MCF 10A (cell line): ENCODE results near the gene CHADL. TPM values are rescaled to one million over a fixed set of nuclear protein-coding genes. Genes with fewer than 3 reads are reported as not detected.
"Not testable (repeated sequence)": the region's sequence is repeated elsewhere in the genome, so short reads cannot be mapped to it uniquely, and the experiment has no call there.

ENCODE experiments used
- BruUV-seq: library from RNA; stranded (reverse); fragments of 400-500 nt; replicated peaks from 2 replicates; lab custom pipeline; 2021; lab: Mats Ljungman, UMichigan
- CTCF ChIA-PET: fragments of 300-600 bp; sonication (Branson Sonifier 250); formaldehyde crosslinking; extraction: SDS; loops from one replicate; lab custom pipeline; 2021; ENCODE audit warnings: antibody characterized with exemption, inconsistent platforms; lab: Yijun Ruan, JAX
- POLR2A ChIA-PET: fragments of 300-600, 350-650 bp; sonication (Branson Sonifier 250); formaldehyde crosslinking; extraction: SDS; loops from one replicate; lab custom pipeline; 2020; ENCODE audit warnings: antibody characterized with exemption, inconsistent platforms; lab: Yijun Ruan, JAX
- DNase-seq: peaks from one replicate; pipeline ENCODE4 v3.0.0-alpha.2; 2018; ENCODE audit not compliant: unreplicated experiment
- H3K27ac Mint-ChIP-seq: one replicate; pipeline ENCODE4 v1.8.0; 2022; ENCODE audit warnings: mild to moderate bottlenecking, low read depth, mixed read lengths; ENCODE audit not compliant: unreplicated experiment
- H3K27me3 Mint-ChIP-seq: one replicate; pipeline ENCODE4 v1.8.0; 2022; ENCODE audit warnings: mixed read lengths; ENCODE audit not compliant: insufficient read depth, unreplicated experiment
- H3K36me3 Mint-ChIP-seq: one replicate; pipeline ENCODE4 v1.8.0; 2022; ENCODE audit warnings: mild to moderate bottlenecking, moderate library complexity, mixed read lengths; ENCODE audit not compliant: insufficient read depth, unreplicated experiment
- H3K4me1 Mint-ChIP-seq: one replicate; pipeline ENCODE4 v1.8.0; 2022; ENCODE audit warnings: mixed read lengths; ENCODE audit not compliant: insufficient read depth, unreplicated experiment
- H3K4me3 Mint-ChIP-seq: one replicate; pipeline ENCODE4 v1.8.0; 2022; ENCODE audit warnings: mild to moderate bottlenecking, moderate library complexity, mixed read lengths; ENCODE audit not compliant: unreplicated experiment
- H3K9me3 Mint-ChIP-seq: one replicate; pipeline ENCODE4 v1.8.0; 2022; ENCODE audit warnings: mixed read lengths; ENCODE audit not compliant: unreplicated experiment
- CTCF ChIP-seq: fragments of 200-600 bp; IDR thresholded peaks from one replicate; pipeline ENCODE4 v1.8.0; 2022; ENCODE audit warnings: antibody characterized with exemption, mild to moderate bottlenecking; ENCODE audit not compliant: unreplicated experiment
- intact Hi-C: fragments of 100-400 bp; cut with micrococcal nuclease; formaldehyde crosslinking; loops from 2 replicates; pipeline ENCODE4 v1.14.1; 2022
- microRNA-seq: library from miRNA; unstranded; fragments of <30 nt; microRNA quantifications from one replicate; pipeline ENCODE4 v1.2.0, GENCODE V29; 2022
- total RNA-seq: library from RNA; stranded (reverse); gene quantifications from 2 replicates; pipeline ENCODE4 v1.2.3, GENCODE V29; 2022

The CHADL gene
- total RNA-seq, 1 experiment from 2014 or later = 0.51 TPM

GRCh38 chr22:41181349-41182241 is 59.1 kb downstream of the CHADL start:
- H3K36me3 Mint-ChIP-seq = peaks cover 56% of the 10 kb centered on the region
- TF ChIP-seq CTCF = no peak
- no peak overlapping the region for H3K4me3 Mint-ChIP-seq
- H3K27ac Mint-ChIP-seq = peak overlapping the region; percentile 69
- intact Hi-C loops = no loop called here
- H3K9me3 Mint-ChIP-seq = no peaks in the 10 kb centered on the region
- H3K4me1 Mint-ChIP-seq = peaks cover 8% of the 10 kb centered on the region
- peak; percentile 86 for DNase-seq
- ChIA-PET CTCF (interaction anchor here (0.6 kb wide), 3 partner anchors 18 to 765 kb away, joined by 3 to 6 read pairs (median 3); partner anchors contain the start of gene CENPM), POLR2A (interaction anchor here (0.5 to 1.4 kb wide), 6 partner anchors 13 to 427 kb away, joined by 3 to 4 read pairs (median 3); no protein-coding TSS in a partner anchor)
- no peaks in the 10 kb centered on the region for H3K27me3 Mint-ChIP-seq
- no TSS peak for BruUV-seq

DNA sequence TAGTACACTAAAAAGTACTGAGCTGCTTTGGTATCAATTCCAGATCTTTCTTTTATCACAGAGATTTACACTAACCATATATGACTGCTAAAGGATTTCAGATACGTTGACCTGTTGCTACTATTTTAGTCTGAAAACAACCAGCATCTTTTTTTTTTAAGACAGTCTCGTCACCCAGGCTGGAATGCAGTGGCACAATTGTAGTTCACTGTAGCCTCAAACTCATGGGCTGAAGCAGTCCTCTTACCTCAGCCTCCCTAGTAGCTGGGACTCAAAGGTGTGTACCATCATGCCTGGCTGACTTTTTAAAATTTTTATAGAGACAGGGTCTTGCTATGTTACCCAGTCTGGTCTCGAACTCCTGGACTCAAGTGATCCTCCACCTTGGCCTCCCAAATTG is 59.8 kb downstream of the CHADL start:
- CTCF ChIA-PET = no interaction called here
- no peak for TF ChIP-seq CTCF
- POLR2A ChIA-PET = interaction anchor here (1.2 to 1.4 kb wide), 2 partner anchors 13 to 19 kb away, joined by 3 to 4 read pairs; no protein-coding TSS in a partner anchor
- Mint-ChIP-seq H3K27me3 (no peaks in the 10 kb centered on the region), H3K9me3 (no peaks in the 10 kb centered on the region), H3K4me1 (peaks cover 8% of the 10 kb centered on the region), H3K36me3 (peaks cover 63% of the 10 kb centered on the region), H3K4me3 (no peak overlapping the region), H3K27ac (peak overlapping the region; percentile 69)
- no TSS peak for BruUV-seq
- DNase-seq = no peak
- intact Hi-C loops = no loop called here

- POLR2A ChIA-PET = interaction anchor here (1.4 kb wide), 1 partner anchor 14 kb away, joined by 4 read pairs; no protein-coding TSS in a partner anchor
- H3K9me3 Mint-ChIP-seq, H3K4me3 Mint-ChIP-seq, H3K27ac Mint-ChIP-seq, DNase-seq, BruUV-seq, intact Hi-C loops, H3K4me1 Mint-ChIP-seq, H3K27me3 Mint-ChIP-seq: not testable (repeated sequence)
- CTCF ChIA-PET = interaction anchor here (0.6 kb wide), 1 partner anchor 711 kb away, joined by 5 read pairs; no protein-coding TSS in a partner anchor
- peaks cover 68% of the 10 kb centered on the region for H3K36me3 Mint-ChIP-seq
Observed at GRCh38 chr22:41180362-41180761, 60.4 kb downstream of the CHADL start.

Small RNAs within 50 kb of the gene (microRNA-seq; reads per million reads assigned to microRNA genes)
- gene MIR6889 = 0.53 reads per million

Other genes with a start within 250 kb of the CHADL start
- 53.3 and 54.1 TPM in 2 replicates for gene EP300, start 148.3 kb downstream of the CHADL start, total RNA-seq
- gene L3MBTL2, start 35.6 kb downstream of the CHADL start, total RNA-seq = 28.7 and 30.0 TPM in 2 replicates
- gene RANGAP1, start 45.3 kb upstream of the CHADL start, total RNA-seq = 84.7 and 117 TPM in 2 replicates
- 42.9 and 53.4 TPM in 2 replicates for gene ZC3H7B, start 60.6 kb upstream of the CHADL start, total RNA-seq
- gene TEF, start 141.0 kb upstream of the CHADL start, total RNA-seq = 2.2 and 4.2 TPM in 2 replicates
- gene TOB2, start 205.9 kb upstream of the CHADL start, total RNA-seq = 25.4 and 26.9 TPM in 2 replicates
- gene PHF5A, start 227.8 kb upstream of the CHADL start, total RNA-seq = 62.3 and 68.8 TPM in 2 replicates
- gene ACO2, start 228.2 kb upstream of the CHADL start, total RNA-seq = 105 and 109 TPM in 2 replicates